Measurements from ENCODE around the gene OXSR1.

DNA sequence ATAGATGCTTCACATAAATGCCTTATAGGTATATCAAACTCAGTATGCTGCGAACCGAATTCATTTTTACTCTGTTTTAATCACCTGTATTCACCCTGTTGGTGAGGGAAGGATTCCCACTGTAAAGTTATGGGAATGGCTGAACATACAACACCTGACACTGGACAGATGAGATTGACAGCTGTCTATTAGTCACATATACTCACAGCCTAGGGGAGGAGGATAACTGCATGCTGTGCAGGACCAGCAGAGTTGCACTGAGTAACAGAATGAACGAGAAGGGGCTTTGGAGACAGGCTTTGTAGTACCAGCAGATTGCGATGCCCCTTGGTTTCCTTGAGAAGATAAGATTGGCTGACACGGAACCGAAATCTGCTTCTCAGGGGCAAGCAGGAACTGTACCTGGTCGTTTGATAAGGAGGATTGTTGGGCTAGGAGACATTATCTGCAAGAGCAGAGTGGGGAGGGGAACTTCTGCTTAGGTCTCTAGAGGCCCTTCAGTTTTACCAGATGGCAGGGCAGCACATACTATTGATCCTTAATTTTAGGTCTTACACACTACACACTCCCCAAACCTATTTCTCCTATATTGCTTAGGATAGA lies 56.8 kb downstream of the OXSR1 start:
- TF ChIP-seq, protein P1, sequence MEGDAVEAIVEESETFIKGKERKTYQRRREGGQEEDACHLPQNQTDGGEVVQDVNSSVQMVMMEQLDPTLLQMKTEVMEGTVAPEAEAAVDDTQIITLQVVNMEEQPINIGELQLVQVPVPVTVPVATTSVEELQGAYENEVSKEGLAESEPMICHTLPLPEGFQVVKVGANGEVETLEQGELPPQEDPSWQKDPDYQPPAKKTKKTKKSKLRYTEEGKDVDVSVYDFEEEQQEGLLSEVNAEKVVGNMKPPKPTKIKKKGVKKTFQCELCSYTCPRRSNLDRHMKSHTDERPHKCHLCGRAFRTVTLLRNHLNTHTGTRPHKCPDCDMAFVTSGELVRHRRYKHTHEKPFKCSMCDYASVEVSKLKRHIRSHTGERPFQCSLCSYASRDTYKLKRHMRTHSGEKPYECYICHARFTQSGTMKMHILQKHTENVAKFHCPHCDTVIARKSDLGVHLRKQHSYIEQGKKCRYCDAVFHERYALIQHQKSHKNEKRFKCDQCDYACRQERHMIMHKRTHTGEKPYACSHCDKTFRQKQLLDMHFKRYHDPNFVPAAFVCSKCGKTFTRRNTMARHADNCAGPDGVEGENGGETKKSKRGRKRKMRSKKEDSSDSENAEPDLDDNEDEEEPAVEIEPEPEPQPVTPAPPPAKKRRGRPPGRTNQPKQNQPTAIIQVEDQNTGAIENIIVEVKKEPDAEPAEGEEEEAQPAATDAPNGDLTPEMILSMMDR (IDR thresholded peaks at IDR 0.05) = no peak
- no peak for TF ChIP-seq POLR2A (IDR thresholded peaks at IDR 0.05)

Data from body of pancreas (tissue), 4 donors.